ENCODE data around the gene SHC1.

The SHC1 gene

GRCh38 chr1:154958681-154959425, 11.7 kb downstream of the SHC1 start:
- peaks cover 34% of the 10 kb centered on the region for H3K4me1 ChIP-seq (ENCODE audit: control insufficient read depth, insufficient read depth, low read length)

GRCh38 chr1:154958036-154958435, 12.5 kb downstream of the SHC1 start:
- Histone ChIP-seq H3K4me3 (ENCODE audit: low read depth, low read length) (no peak overlapping the region), H3K27ac (ENCODE audit: low read depth, low read length) (no peak overlapping the region), H3K4me1 (ENCODE audit: control insufficient read depth, insufficient read depth, low read length) (peaks cover 30% of the 10 kb centered on the region), H3K9me3 (ENCODE audit: control insufficient read depth, insufficient read depth, low read length) (no peaks in the 10 kb centered on the region), H3K9ac (ENCODE audit: low read depth, low read length) (no peak overlapping the region), H3K27me3 (ENCODE audit: control insufficient read depth, insufficient read depth, low read length) (no peaks in the 10 kb centered on the region), H3K36me3 (ENCODE audit: control insufficient read depth, insufficient read depth, low read length) (peaks cover 20% of the 10 kb centered on the region)

More at GRCh38 chr1:154958681-154959425, 11.7 kb downstream of the SHC1 start:
- H3K27me3 ChIP-seq (ENCODE audit: control insufficient read depth, insufficient read depth, low read length), result no peaks in the 10 kb centered on the region
- no peak overlapping the region for H3K27ac ChIP-seq (ENCODE audit: low read depth, low read length)
- no peak overlapping the region for H3K9ac ChIP-seq (ENCODE audit: low read depth, low read length)
- H3K9me3 ChIP-seq (ENCODE audit: control insufficient read depth, insufficient read depth, low read length), result no peaks in the 10 kb centered on the region
- H3K36me3 ChIP-seq (ENCODE audit: control insufficient read depth, insufficient read depth, low read length), result peaks cover 29% of the 10 kb centered on the region
- H3K4me3 ChIP-seq (ENCODE audit: low read depth, low read length), result no peak overlapping the region

GRCh38 chr1:154957091-154957657, 13.4 kb downstream of the SHC1 start:
- Histone ChIP-seq H3K9me3 (ENCODE audit: control insufficient read depth, insufficient read depth, low read length) (no peaks in the 10 kb centered on the region), H3K27me3 (ENCODE audit: control insufficient read depth, insufficient read depth, low read length) (no peaks in the 10 kb centered on the region), H3K4me3 (ENCODE audit: low read depth, low read length) (peak overlapping the region; percentile 72), H3K27ac (ENCODE audit: low read depth, low read length) (peak overlapping the region; percentile 94), H3K36me3 (ENCODE audit: control insufficient read depth, insufficient read depth, low read length) (peaks cover 16% of the 10 kb centered on the region; the same call in 1 of the 2 replicates), H3K9ac (ENCODE audit: low read depth, low read length) (no peak overlapping the region), H3K4me1 (ENCODE audit: control insufficient read depth, insufficient read depth, low read length) (peaks cover 30% of the 10 kb centered on the region)

- Histone ChIP-seq H3K9ac (ENCODE audit: low read depth, low read length) (peak overlapping the region; percentile 29; the same call in 1 of the 2 replicates), H3K9me3 (ENCODE audit: control insufficient read depth, insufficient read depth, low read length) (no peaks in the 10 kb centered on the region), H3K4me3 (ENCODE audit: low read depth, low read length) (peak overlapping the region; percentile 72), H3K4me1 (ENCODE audit: control insufficient read depth, insufficient read depth, low read length) (peaks cover 30% of the 10 kb centered on the region), H3K27me3 (ENCODE audit: control insufficient read depth, insufficient read depth, low read length) (no peaks in the 10 kb centered on the region), H3K36me3 (ENCODE audit: control insufficient read depth, insufficient read depth, low read length) (peaks cover 16% of the 10 kb centered on the region; the same call in 1 of the 2 replicates), H3K27ac (ENCODE audit: low read depth, low read length) (peak overlapping the region; percentile 94)
Observed at GRCh38 chr1:154956544-154956941, 14.0 kb downstream of the SHC1 start.

GRCh38 chr1:154955718-154956543, 14.6 kb downstream of the SHC1 start, which contains the start of gene PBXIP1:
Gene PBXIP1, minus strand, starts transcription at chr1:154956099. Its CDS starts 2,378 bp downstream, at chr1:154953721.
- H3K4me3 ChIP-seq (ENCODE audit: low read depth, low read length), result peak within 1 kb of the TSS; percentile 72
- H3K9ac ChIP-seq (ENCODE audit: low read depth, low read length), result peak within 1 kb of the TSS; percentile 68
- H3K36me3 ChIP-seq (ENCODE audit: control insufficient read depth, insufficient read depth, low read length), result peaks cover 19% of the 10 kb centered on the region
- H3K27ac ChIP-seq (ENCODE audit: low read depth, low read length), result peak within 1 kb of the TSS; percentile 94
- no peaks in the 10 kb centered on the region for H3K27me3 ChIP-seq (ENCODE audit: control insufficient read depth, insufficient read depth, low read length)
- peaks cover 28% of the 10 kb centered on the region for H3K4me1 ChIP-seq (ENCODE audit: control insufficient read depth, insufficient read depth, low read length)
- H3K9me3 ChIP-seq (ENCODE audit: control insufficient read depth, insufficient read depth, low read length), result no peaks in the 10 kb centered on the region

GRCh38 chr1:154955039-154955717, 15.4 kb downstream of the SHC1 start:
- peak overlapping the region; percentile 72 for H3K4me3 ChIP-seq (ENCODE audit: low read depth, low read length)
- H3K9me3 ChIP-seq (ENCODE audit: control insufficient read depth, insufficient read depth, low read length), result no peaks in the 10 kb centered on the region
- peak overlapping the region; percentile 94 for H3K27ac ChIP-seq (ENCODE audit: low read depth, low read length)
- H3K27me3 ChIP-seq (ENCODE audit: control insufficient read depth, insufficient read depth, low read length), result no peaks in the 10 kb centered on the region
- peaks cover 22% of the 10 kb centered on the region for H3K4me1 ChIP-seq (ENCODE audit: control insufficient read depth, insufficient read depth, low read length)
- H3K36me3 ChIP-seq (ENCODE audit: control insufficient read depth, insufficient read depth, low read length), result peaks cover 25% of the 10 kb centered on the region
- H3K9ac ChIP-seq (ENCODE audit: low read depth, low read length), result peak overlapping the region; percentile 68

GRCh38 chr1:154954541-154954940, 16.0 kb downstream of the SHC1 start:
- peaks cover 22% of the 10 kb centered on the region for H3K4me1 ChIP-seq (ENCODE audit: control insufficient read depth, insufficient read depth, low read length)
- H3K4me3 ChIP-seq (ENCODE audit: low read depth, low read length), result 0 out of 2 replicates have a peak overlapping the region, but pooled peaks have one; percentile 72
- H3K27me3 ChIP-seq (ENCODE audit: control insufficient read depth, insufficient read depth, low read length), result no peaks in the 10 kb centered on the region
- H3K27ac ChIP-seq (ENCODE audit: low read depth, low read length), result peak overlapping the region; percentile 94
- H3K9me3 ChIP-seq (ENCODE audit: control insufficient read depth, insufficient read depth, low read length), result no peaks in the 10 kb centered on the region
- no peak overlapping the region for H3K9ac ChIP-seq (ENCODE audit: low read depth, low read length)
- H3K36me3 ChIP-seq (ENCODE audit: control insufficient read depth, insufficient read depth, low read length), result peaks cover 22% of the 10 kb centered on the region

- Histone ChIP-seq H3K27me3 (ENCODE audit: control insufficient read depth, insufficient read depth, low read length) (no peaks in the 10 kb centered on the region), H3K27ac (ENCODE audit: low read depth, low read length) (no peak overlapping the region), H3K9me3 (ENCODE audit: control insufficient read depth, insufficient read depth, low read length) (no peaks in the 10 kb centered on the region), H3K36me3 (ENCODE audit: control insufficient read depth, insufficient read depth, low read length) (peaks cover 15% of the 10 kb centered on the region), H3K4me1 (ENCODE audit: control insufficient read depth, insufficient read depth, low read length) (peaks cover 22% of the 10 kb centered on the region), H3K9ac (ENCODE audit: low read depth, low read length) (no peak overlapping the region), H3K4me3 (ENCODE audit: low read depth, low read length) (no peak overlapping the region)
Observed at GRCh38 chr1:154953611-154954038, 16.9 kb downstream of the SHC1 start.

- Histone ChIP-seq H3K27me3 (ENCODE audit: control insufficient read depth, insufficient read depth, low read length) (no peaks in the 10 kb centered on the region), H3K4me3 (ENCODE audit: low read depth, low read length) (no peak overlapping the region), H3K9me3 (ENCODE audit: control insufficient read depth, insufficient read depth, low read length) (no peaks in the 10 kb centered on the region), H3K9ac (ENCODE audit: low read depth, low read length) (no peak overlapping the region), H3K4me1 (ENCODE audit: control insufficient read depth, insufficient read depth, low read length) (peaks cover 22% of the 10 kb centered on the region), H3K27ac (ENCODE audit: low read depth, low read length) (no peak overlapping the region), H3K36me3 (ENCODE audit: control insufficient read depth, insufficient read depth, low read length) (peaks cover 9% of the 10 kb centered on the region)
Observed at GRCh38 chr1:154952664-154953063, 17.9 kb downstream of the SHC1 start.

GRCh38 chr1:154951901-154952657, 18.5 kb downstream of the SHC1 start:
- Histone ChIP-seq H3K36me3 (ENCODE audit: control insufficient read depth, insufficient read depth, low read length) (peaks cover 9% of the 10 kb centered on the region), H3K4me3 (ENCODE audit: low read depth, low read length) (no peak overlapping the region), H3K27ac (ENCODE audit: low read depth, low read length) (no peak overlapping the region), H3K9me3 (ENCODE audit: control insufficient read depth, insufficient read depth, low read length) (no peaks in the 10 kb centered on the region), H3K9ac (ENCODE audit: low read depth, low read length) (no peak overlapping the region), H3K4me1 (ENCODE audit: control insufficient read depth, insufficient read depth, low read length) (peaks cover 16% of the 10 kb centered on the region), H3K27me3 (ENCODE audit: control insufficient read depth, insufficient read depth, low read length) (no peaks in the 10 kb centered on the region)
